Measurements from ENCODE around the gene BCL2.

The BCL2 gene

DNA sequence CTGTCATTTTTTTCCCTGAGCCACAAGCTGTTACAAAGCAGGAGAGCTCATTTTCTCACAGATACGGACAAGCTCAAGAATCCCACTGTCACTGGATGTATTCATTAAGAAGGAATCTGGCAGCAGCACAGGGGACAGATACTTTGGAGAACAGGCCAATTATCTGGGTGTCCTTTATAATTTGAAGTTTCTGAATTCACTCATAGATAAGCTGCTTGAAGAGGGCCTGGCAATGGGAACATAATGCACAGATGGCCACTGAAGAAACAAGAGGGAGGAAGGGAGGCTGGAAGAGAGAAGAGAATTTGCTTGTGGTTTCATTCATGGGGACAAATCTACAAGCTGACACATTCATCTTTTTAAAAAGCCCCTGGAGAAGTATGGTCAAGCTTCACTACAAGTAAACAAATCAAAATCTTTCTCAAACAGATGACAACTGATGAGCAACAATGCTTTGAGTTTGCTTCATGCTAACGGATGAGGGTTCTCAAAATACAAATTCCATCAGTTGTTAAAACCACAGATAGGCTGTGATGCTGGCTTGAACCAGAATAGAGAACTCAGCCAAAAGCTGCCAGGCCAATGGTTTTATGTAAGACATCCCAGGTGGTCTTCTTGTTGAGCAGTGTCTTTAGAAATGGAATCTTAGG lies 11.9 kb downstream of the BCL2 start:
- no peak for DNase-seq

DNA sequence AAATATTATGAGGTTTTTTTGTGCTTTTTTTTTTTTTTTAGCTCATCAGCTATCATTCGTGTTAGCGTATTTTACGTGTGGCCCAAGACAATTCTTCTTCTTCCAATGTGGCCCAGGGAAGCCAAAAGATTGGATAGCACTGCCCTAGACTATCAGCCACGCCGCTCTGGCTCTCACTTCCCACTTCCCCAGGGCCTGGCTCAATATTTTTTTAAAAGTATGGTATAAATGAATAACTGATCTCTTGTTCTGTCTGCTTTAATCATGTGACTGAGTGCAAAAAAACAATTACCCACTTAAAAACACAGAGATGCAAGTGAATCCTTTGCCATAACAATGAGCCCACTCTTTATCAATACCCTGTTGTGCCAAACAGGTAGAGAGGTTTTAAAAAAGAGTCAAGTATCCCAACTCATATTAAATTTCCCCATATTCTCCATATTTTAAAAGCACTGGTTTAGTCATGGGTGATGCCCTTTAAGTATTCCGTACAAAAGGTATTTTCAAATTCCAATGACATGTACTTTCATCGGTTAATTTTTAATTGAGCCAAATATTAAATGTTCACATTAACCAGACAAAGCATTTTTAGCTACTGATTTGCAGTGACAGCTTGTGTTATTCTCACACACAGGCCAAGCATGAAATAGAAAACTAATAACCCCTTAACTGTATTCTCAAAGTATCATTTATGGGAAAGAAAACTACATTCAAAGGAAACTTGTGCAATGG lies 12.6 kb downstream of the BCL2 start:
- no peak for DNase-seq

DNA sequence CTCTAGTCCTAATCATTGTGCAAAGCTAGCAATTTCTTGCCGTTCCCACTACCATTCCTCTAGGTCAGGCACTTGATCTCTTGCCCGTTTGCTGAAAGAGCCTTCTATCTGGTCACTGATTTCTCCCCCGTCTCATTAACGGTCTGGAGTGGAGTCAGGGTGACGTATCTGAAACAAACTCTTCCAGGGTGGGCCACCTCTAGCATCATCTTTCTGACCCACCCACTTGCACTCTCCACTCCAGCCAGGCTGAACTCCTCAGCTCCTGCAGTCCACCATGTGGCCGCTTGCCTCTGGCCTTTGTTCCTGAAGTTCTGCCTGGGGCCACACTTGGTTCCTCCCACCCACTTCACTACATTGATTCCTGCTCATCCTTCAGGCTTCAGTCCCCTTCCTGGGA lies 13.3 kb downstream of the BCL2 start:
- DNase-seq = no peak

DNA sequence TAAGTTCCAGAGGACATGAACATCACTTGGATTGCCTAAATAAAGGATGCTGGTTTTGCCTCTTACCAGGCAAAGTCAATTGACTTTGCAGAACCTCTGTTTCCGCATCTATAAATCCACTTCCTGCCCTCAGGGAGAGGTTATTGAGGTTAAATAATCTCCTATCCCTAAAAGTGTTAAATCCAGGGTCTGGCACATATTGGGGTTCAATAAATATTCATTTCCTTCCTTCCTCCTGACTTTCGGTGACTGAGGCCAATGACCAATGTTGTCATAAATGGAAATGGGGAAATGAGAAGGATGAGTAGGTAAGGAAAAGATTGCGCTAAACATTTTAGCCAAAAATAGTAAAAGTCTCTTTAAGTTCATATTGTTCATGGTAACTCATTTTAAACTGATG lies 16.0 kb downstream of the BCL2 start:
- DNase-seq = no peak

DNA sequence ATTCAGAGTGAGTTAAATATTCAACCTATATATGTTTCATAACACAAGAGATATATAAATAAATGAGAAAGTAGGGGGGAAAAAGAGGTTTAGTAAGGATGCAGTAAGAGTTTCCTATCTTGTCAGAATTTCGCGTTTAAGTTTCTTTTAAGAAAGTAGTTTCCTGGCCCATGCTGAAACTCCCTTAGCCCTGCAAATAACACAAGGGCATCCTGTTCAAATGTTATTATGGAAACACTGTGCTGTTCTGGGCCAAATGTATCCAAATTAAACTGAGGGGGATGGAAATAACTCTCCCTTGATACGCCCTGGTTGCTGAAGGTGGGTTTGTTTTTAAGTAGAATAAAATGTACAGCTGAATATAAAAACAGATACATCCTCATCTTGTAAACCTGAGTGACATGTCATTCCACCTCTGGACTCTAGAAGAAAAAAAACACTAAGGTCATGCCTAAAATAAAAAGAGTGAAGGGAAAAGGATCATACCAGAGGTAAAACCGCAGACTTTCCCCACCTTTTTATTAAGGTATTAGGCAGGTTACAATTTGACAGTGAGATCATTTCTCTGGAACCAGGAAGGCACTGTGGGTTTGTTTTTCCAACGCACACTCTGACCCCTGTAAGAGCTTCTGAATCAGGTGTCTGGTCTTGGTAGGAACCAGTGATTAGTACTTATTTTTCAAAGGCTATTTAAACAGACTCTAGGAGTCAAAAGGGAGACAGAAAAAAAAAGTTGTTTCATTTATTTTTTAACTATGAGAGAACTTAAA lies 16.7 kb downstream of the BCL2 start:
- DNase-seq = no peak

DNA sequence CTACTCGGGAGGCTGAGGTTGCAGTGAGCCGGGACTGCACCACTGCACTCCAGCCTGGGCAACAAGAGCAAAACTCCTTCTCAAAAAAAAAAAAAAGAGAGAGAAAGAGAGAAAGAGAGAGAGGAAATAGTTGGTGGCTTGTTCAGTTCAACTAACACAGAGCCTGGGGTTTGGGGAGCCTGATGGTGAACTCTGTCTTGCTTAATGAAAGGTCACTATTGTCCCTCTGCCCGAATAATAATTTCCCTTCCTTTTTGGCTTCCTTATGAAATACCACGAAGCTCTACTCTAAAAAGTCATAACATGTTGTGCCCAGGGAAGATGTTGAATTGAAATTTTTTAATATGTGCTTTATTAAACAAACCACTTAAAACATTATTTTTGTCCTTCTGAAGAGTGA lies 17.3 kb downstream of the BCL2 start:
- no peak for DNase-seq

DNA sequence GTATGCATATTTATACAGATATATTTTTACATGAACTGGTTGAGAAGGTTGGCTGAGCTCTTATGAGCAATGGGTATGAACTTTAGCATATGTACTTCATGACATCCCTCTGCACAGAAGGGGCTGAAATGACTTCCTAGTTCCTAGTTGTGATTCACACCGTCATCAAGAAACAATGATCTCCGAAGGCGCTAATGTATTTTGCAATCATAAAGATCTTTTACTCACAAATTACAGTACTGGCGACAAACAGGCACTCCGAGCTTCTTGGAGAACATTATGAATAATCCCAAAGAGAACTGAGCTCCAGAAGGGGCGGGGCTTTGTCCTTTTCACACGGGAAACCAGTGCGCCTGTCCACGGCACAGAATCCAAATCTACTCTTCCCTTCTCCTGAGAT lies 18.1 kb downstream of the BCL2 start:
- DNase-seq = no peak

DNA sequence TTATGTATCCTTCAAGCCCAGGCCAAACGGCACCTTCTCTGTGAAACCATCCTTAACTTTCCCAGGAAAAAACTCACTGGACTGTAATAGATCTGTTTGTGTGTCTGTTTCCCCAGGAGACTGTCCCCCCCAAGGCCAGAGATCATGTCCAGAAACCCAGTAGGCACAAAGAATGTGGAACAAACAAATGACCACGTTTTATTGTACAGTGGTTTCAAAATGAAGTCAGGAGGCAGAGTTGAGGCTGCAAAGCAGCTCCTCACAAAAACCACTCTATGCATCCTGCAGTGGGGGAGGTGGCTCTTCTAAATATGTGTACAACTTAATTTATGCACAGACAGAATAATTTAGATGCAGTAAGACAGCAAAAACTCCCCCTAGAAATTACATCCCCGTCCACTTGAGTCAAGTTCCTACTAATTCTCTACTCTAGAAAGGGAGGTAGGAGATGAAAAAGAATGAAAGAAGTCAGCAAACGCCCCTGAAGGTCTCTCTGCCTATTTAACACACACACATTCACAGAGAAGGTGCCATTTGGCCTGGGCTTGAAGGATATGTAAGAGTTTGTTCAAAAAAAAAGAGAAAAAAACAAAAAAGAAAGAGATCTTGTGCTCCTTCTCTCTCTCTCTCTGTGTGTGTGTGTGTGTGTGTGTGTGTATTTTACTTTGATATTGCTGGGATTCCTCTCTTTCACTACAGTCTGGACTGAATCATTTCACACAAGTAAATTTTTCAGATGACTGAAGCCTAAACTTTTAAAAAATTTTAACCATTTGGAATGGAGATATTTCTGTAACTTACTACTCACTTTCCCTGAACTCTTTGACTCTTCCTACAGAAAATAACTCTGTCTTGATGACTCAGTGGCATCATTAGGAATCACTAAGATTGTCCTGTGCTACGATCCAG lies 19.5 kb downstream of the BCL2 start:
- DNase-seq = peak; percentile 42

DNA sequence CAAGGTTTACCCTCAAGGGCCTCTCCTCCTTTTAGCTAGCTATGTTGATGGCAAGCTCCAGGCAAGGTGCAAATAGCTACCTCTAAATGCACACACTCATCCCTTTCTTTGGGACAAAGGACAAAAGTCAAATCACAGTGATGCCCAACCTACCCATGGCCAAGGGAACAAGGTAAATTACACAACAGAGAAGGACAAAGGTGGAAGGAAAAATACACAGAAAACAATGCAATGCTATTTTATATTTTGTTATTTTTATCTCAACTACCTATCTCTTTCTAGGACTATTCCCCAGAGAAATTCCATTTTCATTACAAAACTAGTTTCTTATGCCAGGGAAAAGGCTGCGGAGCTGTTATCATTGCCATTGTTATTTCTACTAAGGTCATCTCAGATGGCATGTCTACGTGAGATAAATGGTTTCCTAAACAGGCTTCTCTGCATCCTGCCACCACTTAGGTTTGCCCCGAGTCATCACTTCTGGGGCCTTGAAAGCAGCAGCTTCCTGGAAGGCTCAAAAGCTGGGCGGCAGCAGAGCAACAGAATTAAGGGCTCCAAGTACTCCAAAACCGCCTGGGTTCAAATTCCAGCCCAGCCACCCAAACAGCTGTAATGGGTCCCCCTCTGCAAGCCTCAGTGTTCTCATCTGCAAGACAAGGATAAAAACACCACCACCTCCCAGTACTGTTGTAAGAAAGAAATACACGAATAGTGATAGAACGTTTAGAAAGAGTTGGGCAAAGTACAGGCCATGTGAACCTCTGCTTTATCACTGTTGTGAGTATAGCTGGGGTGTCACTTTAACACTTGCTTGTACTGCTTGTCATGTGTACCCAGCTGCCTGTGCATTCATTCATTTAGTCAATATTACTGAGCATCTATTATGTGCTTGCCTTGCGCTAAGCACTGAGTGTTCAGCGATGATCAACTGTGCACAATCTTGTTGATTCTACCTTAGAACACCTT lies 20.9 kb downstream of the BCL2 start:
- DNase-seq = peak; percentile 69

DNA sequence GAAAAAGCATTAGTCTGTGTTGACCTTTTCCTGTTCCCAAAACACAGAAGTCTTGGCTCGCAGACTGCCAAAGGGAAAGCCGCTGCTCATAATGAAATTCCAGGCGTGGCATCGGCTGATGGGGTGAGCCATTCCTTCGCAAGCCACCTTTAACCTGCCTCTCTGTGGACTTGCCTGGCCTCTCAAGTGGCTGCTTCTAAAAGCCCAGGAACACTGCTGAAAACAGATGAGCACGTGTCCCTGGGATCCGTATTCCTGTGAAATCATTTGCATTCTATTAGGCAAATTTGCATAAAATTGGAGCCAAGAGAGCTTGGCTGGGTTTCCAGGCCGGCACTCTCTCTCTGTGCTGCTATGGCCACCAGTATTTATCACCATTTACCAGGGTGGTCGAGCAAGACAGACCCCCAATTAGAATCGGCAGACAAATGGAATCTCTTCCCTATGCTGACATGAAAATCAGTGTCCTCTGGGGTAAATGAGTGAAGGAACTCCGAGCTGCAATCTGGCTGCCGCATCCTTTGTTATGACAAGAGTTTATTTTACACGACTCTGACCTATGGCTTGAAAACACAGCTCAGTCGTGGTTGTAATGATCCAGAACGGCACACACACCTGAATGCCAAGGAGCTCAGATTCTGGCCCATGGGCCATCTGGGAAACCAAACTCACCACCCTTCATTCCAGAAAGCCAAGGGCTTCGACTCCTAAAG lies 21.7 kb downstream of the BCL2 start:
- DNase-seq = no peak

DNA sequence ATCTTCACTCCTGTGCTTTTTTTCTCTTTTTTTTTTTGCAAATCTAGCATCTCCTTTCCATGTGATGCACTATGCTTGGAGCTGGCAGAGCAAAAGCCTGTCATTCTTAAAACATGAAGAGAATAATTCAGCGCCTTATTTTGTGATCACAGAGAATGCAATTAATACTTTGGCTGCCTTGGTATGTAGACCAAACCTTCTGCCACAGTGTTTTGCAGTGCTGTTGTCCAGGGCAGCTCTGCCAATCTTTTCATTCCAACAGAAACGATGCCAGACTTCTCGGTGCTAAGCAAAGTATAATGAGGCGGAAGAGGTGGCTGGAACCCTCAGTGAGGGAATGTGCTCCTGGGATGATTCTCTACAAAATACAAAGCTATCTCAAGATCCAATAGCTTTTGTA lies 25.6 kb downstream of the BCL2 start:
- no peak for DNase-seq

DNA sequence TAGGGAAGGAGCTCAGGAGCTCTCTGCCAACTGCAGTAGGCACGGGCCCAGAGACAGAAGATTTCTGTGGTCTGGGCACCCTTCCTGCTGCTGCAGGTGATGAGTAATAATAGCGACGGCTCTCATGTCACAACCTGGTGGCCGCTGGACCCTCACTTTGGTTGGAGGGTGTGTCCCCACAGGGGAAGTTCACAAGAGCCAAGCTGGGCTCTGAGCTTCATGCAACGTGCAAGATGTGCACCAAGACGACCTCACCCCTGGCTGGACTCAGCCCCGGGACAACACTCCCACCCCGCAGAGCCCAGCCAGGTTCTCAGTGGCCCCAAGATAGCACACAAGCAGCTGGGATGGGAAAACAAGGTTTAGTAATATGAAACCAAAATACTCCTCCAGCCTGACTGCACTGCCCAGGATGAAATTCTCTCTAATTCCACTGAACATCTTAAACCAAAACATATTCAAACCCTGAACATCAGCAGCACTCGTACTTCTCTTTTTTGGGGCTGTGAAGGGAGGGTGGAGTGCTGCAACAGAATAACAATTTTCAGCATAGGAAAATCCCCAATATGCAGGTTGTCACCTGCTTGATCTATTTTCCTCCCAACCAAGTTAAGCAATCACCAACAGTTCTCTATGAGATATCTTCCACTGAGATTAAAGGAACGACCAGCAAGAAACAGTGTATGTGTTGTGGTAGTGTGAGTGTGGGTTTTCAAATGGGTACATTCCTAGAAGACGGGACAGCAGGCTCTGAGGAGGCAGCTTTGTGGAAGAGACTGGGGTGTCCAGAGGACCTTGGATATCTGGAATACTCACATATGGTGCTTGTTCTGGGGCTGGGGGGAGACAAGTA lies 26.5 kb downstream of the BCL2 start:
- peak; percentile 61 for DNase-seq

DNA sequence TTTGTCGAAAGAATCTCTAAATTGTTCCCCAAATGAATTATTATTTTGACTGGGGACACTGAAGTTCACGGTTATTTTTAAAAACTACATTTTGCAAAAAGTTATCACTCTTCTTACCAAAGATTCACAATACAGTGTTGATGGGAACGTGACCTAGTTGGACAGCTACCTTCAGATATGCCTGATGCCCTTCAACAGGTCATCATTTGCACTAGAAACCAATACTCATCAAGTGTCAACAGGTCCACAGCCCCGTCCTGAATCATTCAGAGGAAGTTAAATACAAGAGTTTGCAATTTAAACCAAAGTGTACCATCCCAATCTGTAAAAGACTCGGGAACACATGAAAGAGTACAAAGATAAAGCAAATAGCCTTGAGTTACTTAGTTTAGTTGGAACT lies 28.3 kb downstream of the BCL2 start:
- DNase-seq = no peak

DNA sequence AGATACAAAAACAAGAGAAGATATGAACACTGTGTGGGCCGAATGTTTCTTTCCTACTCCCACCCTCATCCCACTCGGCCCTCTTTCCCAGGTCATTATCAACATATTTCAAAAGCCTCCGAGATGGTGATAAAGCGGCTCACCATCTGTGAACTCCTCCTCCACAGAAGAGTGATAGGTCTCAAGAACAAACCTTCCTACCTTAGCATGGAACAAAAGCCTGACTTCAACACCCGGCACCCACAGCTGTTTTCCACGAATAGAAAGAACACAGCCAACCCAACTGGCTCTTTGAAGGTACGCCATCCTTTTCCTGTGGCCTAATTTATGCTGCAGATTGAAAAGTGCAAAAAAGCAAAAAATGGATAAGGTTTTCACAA lies 28.8 kb downstream of the BCL2 start:
- DNase-seq = peak; percentile 48

DNA sequence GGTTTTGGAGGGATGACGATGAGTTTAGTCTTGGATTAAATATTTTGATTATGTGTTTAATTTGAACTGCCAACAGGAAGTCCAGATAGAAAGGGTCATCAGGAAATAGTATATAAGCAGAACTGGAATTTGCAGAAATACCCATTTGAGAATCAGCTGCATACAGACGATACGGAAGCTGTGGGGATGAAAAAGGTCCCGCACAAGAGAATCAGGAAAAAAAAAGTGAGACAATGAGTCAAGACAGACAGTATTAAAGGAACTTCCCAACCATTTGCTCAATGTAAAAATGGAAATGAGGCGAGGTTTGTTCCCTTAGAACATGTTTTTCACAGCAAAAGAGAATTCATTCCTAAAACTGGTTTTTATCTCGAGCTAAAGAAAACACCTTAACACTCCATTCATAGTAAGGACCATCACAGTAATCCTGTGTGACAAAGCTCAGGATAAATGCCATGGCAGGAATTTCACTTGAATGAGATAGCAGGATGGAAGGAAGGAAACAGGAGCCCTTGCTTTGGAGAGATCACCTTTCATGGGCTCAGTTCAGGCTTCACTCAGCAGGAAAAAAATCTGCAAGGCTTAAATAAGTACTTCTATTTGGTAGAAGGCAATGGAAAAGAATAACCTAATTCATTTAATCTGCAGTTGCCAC lies 29.3 kb downstream of the BCL2 start:
- DNase-seq = no peak

DNA sequence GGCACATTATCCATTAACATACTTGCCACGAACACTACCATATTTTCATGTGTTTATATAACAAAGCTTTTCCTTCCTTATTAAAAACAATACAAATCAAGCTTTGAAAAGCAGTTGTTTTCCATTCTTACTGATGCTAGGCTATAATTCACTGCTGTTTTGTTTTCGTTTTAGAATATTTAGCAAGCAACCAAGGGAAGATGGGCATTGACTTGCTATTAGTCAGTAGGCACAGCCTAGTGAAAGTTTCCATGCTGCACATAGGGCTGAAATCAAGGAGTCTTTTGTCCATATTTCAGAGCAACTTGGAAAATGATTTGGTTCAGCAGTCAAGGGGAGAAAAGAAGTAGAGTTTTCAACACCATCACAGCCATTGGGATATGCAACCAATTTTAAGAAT lies 31.3 kb downstream of the BCL2 start:
- DNase-seq = no peak

DNA sequence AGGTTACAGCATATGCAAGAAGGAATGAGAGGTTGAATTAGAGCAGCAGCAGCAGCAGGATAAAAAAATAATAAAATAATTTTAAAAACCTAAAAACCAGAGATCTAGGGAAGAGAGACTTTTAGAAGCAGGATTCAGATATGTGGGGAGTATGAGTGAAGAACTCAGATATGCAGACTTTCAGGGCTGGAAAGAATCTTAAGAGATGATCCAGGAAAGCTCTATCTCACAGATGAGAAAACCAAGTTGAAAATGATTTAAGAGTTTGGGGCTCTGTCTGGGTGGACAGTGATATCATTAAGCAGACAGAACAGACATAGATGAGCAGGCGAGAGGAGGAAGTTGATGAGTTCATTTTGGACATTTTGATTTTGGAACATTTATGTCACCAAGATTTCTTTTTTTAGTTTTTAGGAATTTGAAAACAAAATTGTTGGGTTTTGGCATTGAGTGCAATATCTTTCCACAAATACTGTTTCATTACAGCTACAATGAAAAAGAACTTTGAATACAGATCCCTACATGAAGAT lies 31.8 kb downstream of the BCL2 start:
- no peak for DNase-seq

DNA sequence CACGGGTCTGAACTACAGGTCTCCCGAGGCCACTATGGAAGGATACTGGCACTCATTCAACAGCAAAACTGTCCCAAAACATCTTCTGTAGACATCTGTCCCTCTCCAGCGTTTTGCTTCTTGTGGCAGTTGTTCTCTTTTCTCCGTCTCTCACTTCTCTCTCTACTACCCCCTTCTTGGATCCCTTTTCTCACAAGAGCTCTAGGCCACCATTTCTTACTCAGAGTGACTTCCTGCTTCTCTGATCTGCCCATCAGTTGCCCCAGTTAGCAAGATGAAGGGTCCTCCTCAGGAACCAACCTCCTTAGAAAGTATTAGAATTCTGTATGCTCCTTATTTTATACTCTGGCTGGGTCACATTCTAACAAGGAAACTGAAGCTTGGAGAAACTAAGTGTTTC lies 32.6 kb downstream of the BCL2 start:
- no peak for DNase-seq
